HG03108 (cell line): ENCODE measurements around the gene NACC2.
"Not testable (repeated sequence)": the region's sequence is repeated elsewhere in the genome, so short reads cannot be mapped to it uniquely, and the experiment has no call there.

Experiments used
- ATAC-seq: cut with Tn5 transposase; IDR thresholded peaks from one replicate; pipeline ENCODE4 v1.9.1; 2021; ENCODE audit warnings: moderate library complexity; ENCODE audit not compliant: unreplicated experiment

The NACC2 gene

GRCh38 chr9:136048560-136049411, 46.3 kb downstream of the NACC2 start:
- no peak for ATAC-seq

GRCh38 chr9:136047775-136048559, 47.1 kb downstream of the NACC2 start:
- ATAC-seq, result no peak

GRCh38 chr9:136047076-136047774, 47.9 kb downstream of the NACC2 start:
- no peak for ATAC-seq

- no peak for ATAC-seq
These were observed 48.6 kb downstream of the NACC2 start for GRCh38 chr9:136046554-136046920.

GRCh38 chr9:136045595-136046553, 49.2 kb downstream of the NACC2 start:
- ATAC-seq, result no peak

- no peak for ATAC-seq
These were observed 50.0 kb downstream of the NACC2 start for GRCh38 chr9:136044971-136045594.

GRCh38 chr9:136044207-136044970, 50.7 kb downstream of the NACC2 start:
- ATAC-seq, result no peak

- no peak for ATAC-seq
These were observed 51.6 kb downstream of the NACC2 start for GRCh38 chr9:136043441-136043991.

- no peak for ATAC-seq
These were observed 52.5 kb downstream of the NACC2 start for GRCh38 chr9:136042541-136042940.

GRCh38 chr9:136040848-136041247, 54.2 kb downstream of the NACC2 start:
- not testable (repeated sequence) for ATAC-seq

GRCh38 chr9:136039488-136039887, 55.6 kb downstream of the NACC2 start:
- ATAC-seq, result no peak

GRCh38 chr9:136036848-136037247, 58.2 kb downstream of the NACC2 start:
- ATAC-seq, result no peak

- ATAC-seq, result no peak
These were observed 59.0 kb downstream of the NACC2 start for GRCh38 chr9:136036050-136036449.

GRCh38 chr9:136031741-136032730, 63.1 kb downstream of the NACC2 start:
- ATAC-seq, result no peak

- no peak for ATAC-seq
These were observed 64.0 kb downstream of the NACC2 start for GRCh38 chr9:136031094-136031493.

GRCh38 chr9:136029556-136029955, 65.5 kb downstream of the NACC2 start:
- no peak for ATAC-seq

GRCh38 chr9:136028760-136029470, 66.2 kb downstream of the NACC2 start:
- no peak for ATAC-seq
